ENCODE measurements around the gene UGT1A8.

DNA sequence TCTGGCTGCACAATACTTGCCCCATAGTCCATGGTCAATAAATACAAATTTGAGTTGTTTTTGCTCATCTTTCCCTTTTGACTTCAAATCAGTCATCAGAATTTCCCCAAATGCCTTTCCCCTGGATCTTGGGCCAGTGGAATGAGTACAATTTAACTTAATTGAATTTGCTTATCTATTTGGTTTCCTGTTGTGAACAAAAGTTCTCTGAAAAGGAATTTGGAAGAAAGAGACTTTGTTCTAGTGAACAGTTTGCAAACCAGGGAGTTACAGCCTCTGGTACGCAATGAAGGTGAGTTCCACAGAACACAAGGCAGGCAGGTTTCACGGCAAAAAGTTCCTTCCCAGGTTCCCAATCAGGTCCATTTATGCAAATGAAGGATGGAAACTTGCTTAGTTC is 141.4 kb downstream of the UGT1A8 start:
- TF ChIP-seq HDGF (IDR thresholded peaks at IDR 0.05; ENCODE audit: borderline replicate concordance) (no peak), SUZ12 (IDR thresholded peaks at IDR 0.05) (no peak)
